Astrocyte of the spinal cord (primary cell): ENCODE data around the gene FXYD4.
A peak's percentile ranks its signal among the peaks of the same experiment; 100 is the strongest.
"Not testable (repeated sequence)": the region's sequence is repeated elsewhere in the genome, so short reads cannot be mapped to it uniquely, and the experiment has no call there.

Experiments used
- DNase-seq: peaks from one replicate; pipeline ENCODE4 v3.0.0; 2011; ENCODE audit warnings: low read depth, low spot score
- H3K4me3 ChIP-seq: 2 replicates; pipeline ENCODE4 v1.5.1; 2011; ENCODE audit warnings: low read depth, mild to moderate bottlenecking, low read length, moderate library complexity
- CTCF ChIP-seq: IDR thresholded peaks from 2 replicates; pipeline ENCODE4 v1.5.1; 2012; ENCODE audit warnings: low read depth, mild to moderate bottlenecking, low read length, inconsistent platforms
- in situ Hi-C: cut with HindIII; loops from 2 replicates; pipeline ENCODE4 v1.10.0; 2017; ENCODE audit warnings: low sequenced_read_pairs

Gene FXYD4

GRCh38 chr10:43415544-43415943 is 44.1 kb downstream of the FXYD4 start:
- DNase-seq = no peak
- no peak for TF ChIP-seq CTCF
- in situ Hi-C loops = no loop called here
- no peak overlapping the region for H3K4me3 ChIP-seq

DNA sequence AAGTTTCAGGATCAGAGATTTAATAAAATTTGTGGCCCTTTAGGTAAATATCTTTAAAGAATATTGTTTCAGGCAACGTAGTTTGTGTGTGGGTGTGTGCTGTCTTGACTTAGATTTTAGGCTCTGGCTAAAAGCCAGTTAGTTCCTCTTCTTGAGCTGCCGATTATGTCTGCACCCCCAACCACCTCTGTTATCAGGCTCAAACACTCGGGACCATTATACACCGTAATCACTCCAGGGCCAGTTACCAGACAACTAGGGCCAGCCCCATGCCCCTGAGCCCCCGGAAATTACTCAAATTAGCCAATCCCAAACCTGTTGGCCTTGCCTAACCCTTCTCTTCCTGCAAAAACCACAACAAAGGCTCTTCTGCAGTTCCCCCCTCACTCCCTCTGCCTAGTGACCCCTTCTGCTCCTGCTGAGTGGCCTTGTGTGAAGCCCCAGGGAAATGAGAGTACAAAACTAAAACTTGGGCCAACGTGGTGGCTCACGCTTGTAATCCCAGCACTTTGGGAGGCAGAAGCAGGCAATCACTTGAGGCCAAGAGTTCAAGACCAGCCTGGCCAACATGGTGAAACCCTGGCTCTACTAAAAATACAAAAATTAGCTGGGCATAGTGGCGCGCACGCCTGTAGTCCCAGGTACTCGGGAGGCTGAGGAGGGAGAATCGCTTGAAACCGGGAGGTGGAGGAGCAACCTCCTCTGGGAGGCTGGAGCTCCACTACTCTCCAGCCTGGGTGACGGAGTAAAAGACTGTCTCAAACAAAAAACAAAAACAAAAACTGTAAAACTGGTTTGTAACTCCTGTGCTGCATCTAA is 46.7 kb downstream of the FXYD4 start:
- no peak overlapping the region for H3K4me3 ChIP-seq
- no peak for TF ChIP-seq CTCF
- in situ Hi-C loops = no loop called here
- DNase-seq = no peak

DNA sequence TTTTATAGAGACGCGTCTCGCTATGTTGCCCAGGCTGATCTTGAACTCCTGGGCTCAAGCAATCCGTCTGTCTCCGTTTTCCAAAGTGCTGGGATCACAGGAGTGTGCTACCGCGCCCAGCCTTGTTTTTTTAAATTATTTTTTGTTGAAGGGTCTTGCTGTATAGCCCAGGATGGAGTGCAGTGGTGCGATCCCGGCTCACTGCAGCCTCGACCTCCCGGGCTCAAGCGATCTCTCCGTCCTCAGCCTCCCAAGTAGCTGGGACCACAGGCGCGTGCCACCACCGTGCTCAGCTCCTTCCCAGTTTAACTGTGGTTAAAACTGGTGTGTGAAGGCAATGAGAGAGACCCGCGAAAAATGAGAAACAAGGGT is 48.5 kb downstream of the FXYD4 start:
- in situ Hi-C loops = no loop called here
- TF ChIP-seq CTCF = no peak

GRCh38 chr10:43420369-43421200 is 49.1 kb downstream of the FXYD4 start:
- in situ Hi-C loops = no loop called here
- DNase-seq = peak; percentile 83
- H3K4me3 ChIP-seq = peak overlapping the region; percentile 50
- TF ChIP-seq CTCF = peak; percentile 38

More for the DNA sequence above, 48.5 kb downstream of the FXYD4 start:
- peak overlapping the region; percentile 27 for H3K4me3 ChIP-seq
- no peak for DNase-seq

- no peak for TF ChIP-seq CTCF
- no peak for DNase-seq
- in situ Hi-C loops = no loop called here
- peak overlapping the region; percentile 50 for H3K4me3 ChIP-seq
Observed at GRCh38 chr10:43421201-43421507, 49.7 kb downstream of the FXYD4 start.

- H3K4me3 ChIP-seq = no peak overlapping the region
- in situ Hi-C loops = no loop called here
- no peak for DNase-seq
- TF ChIP-seq CTCF = no peak
Observed at GRCh38 chr10:43421519-43421918, 50.1 kb downstream of the FXYD4 start.

DNA sequence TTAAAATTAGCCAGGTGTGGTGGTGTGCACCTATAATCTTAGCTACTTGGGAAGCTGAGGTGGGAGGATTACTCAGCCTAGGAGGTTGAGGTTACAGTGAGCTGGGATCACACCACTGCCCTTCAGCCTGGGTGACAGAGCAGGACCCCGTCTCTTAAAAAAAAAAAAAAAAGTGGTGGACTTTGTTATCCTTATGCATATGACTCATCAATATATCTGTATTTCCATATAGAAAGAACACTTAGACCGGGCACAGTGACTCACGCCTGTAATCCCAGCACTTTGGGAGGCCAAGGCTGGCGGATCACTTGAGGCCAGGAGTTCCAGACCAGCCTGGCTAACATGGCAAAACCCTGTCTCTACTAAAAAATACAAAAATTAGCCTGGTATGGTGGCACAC is 50.5 kb downstream of the FXYD4 start:
- in situ Hi-C loops, DNase-seq, H3K4me3 ChIP-seq: not testable (repeated sequence)
